ENCODE data around the gene TCP1.

The TCP1 gene

GRCh38 chr6:159759645-159760044 lies 29.8 kb downstream of the TCP1 start:
- ATAC-seq = no peak
- TF ChIP-seq ISL1 (CRISPR knock-in tag; IDR thresholded peaks at IDR 0.05) = no peak

DNA sequence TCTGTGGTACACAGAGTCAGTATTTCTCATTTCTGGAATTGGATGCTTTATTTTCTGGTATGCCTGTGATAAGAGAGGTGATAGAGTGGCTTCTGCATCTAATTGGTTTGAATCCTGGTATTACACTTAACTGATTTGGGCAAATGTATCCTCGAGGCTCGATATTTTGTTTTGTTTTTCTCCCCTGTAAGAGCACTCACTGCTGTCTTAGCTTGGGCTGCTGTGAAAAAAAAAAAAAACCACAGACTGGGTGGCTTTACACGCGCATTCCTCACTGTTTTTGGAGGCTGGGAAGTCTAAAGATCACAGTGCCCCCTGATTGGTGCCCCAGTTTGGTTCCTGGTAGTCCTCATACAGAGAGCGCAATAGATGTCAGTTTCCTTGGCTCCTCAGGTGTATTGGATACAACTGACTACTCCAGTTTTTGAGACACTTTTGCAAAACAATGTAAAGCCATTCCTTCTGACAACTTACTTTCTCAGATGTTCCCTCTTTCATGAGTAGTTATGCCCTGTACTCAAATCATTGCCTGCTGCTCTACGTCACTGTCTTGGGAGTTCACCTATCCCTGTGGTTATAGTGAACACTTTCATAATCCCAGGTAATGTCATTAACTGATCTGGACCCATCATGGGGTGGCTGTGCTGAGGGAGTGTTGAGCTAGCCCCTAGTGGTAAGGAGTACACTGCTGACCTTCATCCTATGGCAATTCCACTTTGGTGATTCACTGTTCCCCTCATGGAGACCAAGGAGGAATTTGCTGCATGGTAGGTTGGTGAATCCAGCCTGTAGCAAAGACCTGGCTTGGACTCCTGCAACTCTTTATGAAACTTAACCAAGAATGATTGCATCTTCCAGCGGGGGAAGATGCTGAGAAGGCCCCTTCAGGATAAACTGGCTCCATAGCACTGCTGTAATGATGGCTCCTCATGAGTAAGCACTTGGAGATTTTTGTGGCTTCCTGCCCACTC lies 31.1 kb downstream of the TCP1 start:
- no peak for TF ChIP-seq ZFP3 (CRISPR knock-in tag; IDR thresholded peaks at IDR 0.05)
- TF ChIP-seq ZC3H10 (CRISPR knock-in tag; IDR thresholded peaks at IDR 0.05) = no peak
- TF ChIP-seq ZNF8 (CRISPR knock-in tag; IDR thresholded peaks at IDR 0.05) = no peak
- no peak for TF ChIP-seq ZFP30 (CRISPR knock-in tag; IDR thresholded peaks at IDR 0.05)
- TF ChIP-seq ARNTL (CRISPR knock-in tag; IDR thresholded peaks at IDR 0.05; ENCODE audit: borderline replicate concordance, low read depth) = no peak
- TF ChIP-seq ZNF565 (CRISPR knock-in tag; conservative IDR thresholded peaks at IDR 0.05; ENCODE audit: low read depth) = no peak
- TF ChIP-seq, protein P1, sequence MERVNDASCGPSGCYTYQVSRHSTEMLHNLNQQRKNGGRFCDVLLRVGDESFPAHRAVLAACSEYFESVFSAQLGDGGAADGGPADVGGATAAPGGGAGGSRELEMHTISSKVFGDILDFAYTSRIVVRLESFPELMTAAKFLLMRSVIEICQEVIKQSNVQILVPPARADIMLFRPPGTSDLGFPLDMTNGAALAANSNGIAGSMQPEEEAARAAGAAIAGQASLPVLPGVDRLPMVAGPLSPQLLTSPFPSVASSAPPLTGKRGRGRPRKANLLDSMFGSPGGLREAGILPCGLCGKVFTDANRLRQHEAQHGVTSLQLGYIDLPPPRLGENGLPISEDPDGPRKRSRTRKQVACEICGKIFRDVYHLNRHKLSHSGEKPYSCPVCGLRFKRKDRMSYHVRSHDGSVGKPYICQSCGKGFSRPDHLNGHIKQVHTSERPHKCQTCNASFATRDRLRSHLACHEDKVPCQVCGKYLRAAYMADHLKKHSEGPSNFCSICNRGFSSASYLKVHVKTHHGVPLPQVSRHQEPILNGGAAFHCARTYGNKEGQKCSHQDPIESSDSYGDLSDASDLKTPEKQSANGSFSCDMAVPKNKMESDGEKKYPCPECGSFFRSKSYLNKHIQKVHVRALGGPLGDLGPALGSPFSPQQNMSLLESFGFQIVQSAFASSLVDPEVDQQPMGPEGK (CRISPR knock-in tag; IDR thresholded peaks at IDR 0.05; ENCODE audit: borderline replicate concordance) = no peak
- no peak for TF ChIP-seq PPARA (CRISPR knock-in tag; IDR thresholded peaks at IDR 0.05; ENCODE audit: borderline replicate concordance)
- TF ChIP-seq, protein P2, sequence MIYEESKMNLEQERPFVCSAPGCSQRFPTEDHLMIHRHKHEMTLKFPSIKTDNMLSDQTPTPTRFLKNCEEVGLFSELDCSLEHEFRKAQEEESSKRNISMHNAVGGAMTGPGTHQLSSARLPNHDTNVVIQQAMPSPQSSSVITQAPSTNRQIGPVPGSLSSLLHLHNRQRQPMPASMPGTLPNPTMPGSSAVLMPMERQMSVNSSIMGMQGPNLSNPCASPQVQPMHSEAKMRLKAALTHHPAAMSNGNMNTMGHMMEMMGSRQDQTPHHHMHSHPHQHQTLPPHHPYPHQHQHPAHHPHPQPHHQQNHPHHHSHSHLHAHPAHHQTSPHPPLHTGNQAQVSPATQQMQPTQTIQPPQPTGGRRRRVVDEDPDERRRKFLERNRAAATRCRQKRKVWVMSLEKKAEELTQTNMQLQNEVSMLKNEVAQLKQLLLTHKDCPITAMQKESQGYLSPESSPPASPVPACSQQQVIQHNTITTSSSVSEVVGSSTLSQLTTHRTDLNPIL (CRISPR knock-in tag; IDR thresholded peaks at IDR 0.05; ENCODE audit: low read depth) = no peak
- TF ChIP-seq TOX (CRISPR knock-in tag; IDR thresholded peaks at IDR 0.05; ENCODE audit: borderline replicate concordance) = no peak
- TF ChIP-seq, protein P3, sequence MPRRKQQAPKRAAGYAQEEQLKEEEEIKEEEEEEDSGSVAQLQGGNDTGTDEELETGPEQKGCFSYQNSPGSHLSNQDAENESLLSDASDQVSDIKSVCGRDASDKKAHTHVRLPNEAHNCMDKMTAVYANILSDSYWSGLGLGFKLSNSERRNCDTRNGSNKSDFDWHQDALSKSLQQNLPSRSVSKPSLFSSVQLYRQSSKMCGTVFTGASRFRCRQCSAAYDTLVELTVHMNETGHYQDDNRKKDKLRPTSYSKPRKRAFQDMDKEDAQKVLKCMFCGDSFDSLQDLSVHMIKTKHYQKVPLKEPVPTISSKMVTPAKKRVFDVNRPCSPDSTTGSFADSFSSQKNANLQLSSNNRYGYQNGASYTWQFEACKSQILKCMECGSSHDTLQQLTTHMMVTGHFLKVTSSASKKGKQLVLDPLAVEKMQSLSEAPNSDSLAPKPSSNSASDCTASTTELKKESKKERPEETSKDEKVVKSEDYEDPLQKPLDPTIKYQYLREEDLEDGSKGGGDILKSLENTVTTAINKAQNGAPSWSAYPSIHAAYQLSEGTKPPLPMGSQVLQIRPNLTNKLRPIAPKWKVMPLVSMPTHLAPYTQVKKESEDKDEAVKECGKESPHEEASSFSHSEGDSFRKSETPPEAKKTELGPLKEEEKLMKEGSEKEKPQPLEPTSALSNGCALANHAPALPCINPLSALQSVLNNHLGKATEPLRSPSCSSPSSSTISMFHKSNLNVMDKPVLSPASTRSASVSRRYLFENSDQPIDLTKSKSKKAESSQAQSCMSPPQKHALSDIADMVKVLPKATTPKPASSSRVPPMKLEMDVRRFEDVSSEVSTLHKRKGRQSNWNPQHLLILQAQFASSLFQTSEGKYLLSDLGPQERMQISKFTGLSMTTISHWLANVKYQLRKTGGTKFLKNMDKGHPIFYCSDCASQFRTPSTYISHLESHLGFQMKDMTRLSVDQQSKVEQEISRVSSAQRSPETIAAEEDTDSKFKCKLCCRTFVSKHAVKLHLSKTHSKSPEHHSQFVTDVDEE (CRISPR knock-in tag; IDR thresholded peaks at IDR 0.05) = no peak
- TF ChIP-seq CSDC2 (CRISPR knock-in tag; IDR thresholded peaks at IDR 0.05) = no peak
- TF ChIP-seq, protein P4, sequence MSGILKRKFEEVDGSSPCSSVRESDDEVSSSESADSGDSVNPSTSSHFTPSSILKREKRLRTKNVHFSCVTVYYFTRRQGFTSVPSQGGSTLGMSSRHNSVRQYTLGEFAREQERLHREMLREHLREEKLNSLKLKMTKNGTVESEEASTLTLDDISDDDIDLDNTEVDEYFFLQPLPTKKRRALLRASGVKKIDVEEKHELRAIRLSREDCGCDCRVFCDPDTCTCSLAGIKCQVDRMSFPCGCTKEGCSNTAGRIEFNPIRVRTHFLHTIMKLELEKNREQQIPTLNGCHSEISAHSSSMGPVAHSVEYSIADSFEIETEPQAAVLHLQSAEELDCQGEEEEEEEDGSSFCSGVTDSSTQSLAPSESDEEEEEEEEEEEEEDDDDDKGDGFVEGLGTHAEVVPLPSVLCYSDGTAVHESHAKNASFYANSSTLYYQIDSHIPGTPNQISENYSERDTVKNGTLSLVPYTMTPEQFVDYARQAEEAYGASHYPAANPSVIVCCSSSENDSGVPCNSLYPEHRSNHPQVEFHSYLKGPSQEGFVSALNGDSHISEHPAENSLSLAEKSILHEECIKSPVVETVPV (CRISPR knock-in tag; IDR thresholded peaks at IDR 0.05) = no peak
- TF ChIP-seq TCF4 (CRISPR knock-in tag; IDR thresholded peaks at IDR 0.05; ENCODE audit: borderline replicate concordance) = no peak

GRCh38 chr6:159756508-159756907 lies 32.9 kb downstream of the TCP1 start:
- ATAC-seq = no peak
- no peak for TF ChIP-seq SNAI2 (CRISPR knock-in tag; IDR thresholded peaks at IDR 0.05)
- TF ChIP-seq, protein P5, sequence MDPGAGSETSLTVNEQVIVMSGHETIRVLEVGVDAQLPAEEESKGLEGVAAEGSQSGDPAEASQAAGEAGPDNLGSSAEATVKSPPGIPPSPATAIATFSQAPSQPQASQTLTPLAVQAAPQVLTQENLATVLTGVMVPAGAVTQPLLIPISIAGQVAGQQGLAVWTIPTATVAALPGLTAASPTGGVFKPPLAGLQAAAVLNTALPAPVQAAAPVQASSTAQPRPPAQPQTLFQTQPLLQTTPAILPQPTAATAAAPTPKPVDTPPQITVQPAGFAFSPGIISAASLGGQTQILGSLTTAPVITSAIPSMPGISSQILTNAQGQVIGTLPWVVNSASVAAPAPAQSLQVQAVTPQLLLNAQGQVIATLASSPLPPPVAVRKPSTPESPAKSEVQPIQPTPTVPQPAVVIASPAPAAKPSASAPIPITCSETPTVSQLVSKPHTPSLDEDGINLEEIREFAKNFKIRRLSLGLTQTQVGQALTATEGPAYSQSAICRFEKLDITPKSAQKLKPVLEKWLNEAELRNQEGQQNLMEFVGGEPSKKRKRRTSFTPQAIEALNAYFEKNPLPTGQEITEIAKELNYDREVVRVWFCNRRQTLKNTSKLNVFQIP (CRISPR knock-in tag; IDR thresholded peaks at IDR 0.05; ENCODE audit: borderline replicate concordance, low read depth) = no peak
- no peak for TF ChIP-seq ZC3H10 (CRISPR knock-in tag; IDR thresholded peaks at IDR 0.05)
- no peak for TF ChIP-seq RARB (CRISPR knock-in tag; IDR thresholded peaks at IDR 0.05)
- TF ChIP-seq, protein P4 (CRISPR knock-in tag; IDR thresholded peaks at IDR 0.05) = no peak
- TF ChIP-seq ZNF565 (CRISPR knock-in tag; conservative IDR thresholded peaks at IDR 0.05; ENCODE audit: low read depth) = no peak
- TF ChIP-seq ZNF8 (CRISPR knock-in tag; IDR thresholded peaks at IDR 0.05) = no peak
- no peak for TF ChIP-seq ZFP30 (CRISPR knock-in tag; IDR thresholded peaks at IDR 0.05)
- no peak for TF ChIP-seq BACH2 (CRISPR knock-in tag; IDR thresholded peaks at IDR 0.05; ENCODE audit: borderline replicate concordance)
- no peak for TF ChIP-seq ESRRG (CRISPR knock-in tag; IDR thresholded peaks at IDR 0.05)
- TF ChIP-seq OSR1 (CRISPR knock-in tag; IDR thresholded peaks at IDR 0.05) = no peak
- TF ChIP-seq, protein P3 (CRISPR knock-in tag; IDR thresholded peaks at IDR 0.05) = no peak
- no peak for TF ChIP-seq GLIS3 (CRISPR knock-in tag; IDR thresholded peaks at IDR 0.05)

More for the DNA sequence above, 31.1 kb downstream of the TCP1 start:
- no peak for ATAC-seq
